ENCODE data around the gene DEPP1. TPM values are rescaled to one million over a fixed set of nuclear protein-coding genes. Genes with fewer than 3 reads are reported as not detected.
"Not testable (repeated sequence)": the region's sequence is repeated elsewhere in the genome, so short reads cannot be mapped to it uniquely, and the experiment has no call there.

The DEPP1 gene
- polyA plus RNA-seq (2013, experiment 1 of 2): 0.10 TPM
- polyA plus RNA-seq (2013, experiment 2 of 2): 0.10 TPM

GRCh38 chr10:44978570-44979280 lies at the start of gene DEPP1:
Gene DEPP1 (minus strand): TSS chr10:44978809. CDS start chr10:44978030, 779 bp downstream.
- H3K4me3 ChIP-seq (ENCODE audit: low read length): no peak within 1 kb of the TSS
- H3K18ac ChIP-seq (ENCODE audit: low read length): peak within 1 kb of the TSS; percentile 47
- no peak within 1 kb of the TSS for H4K8ac ChIP-seq (ENCODE audit: low read depth, low read length)
- DNase-seq: peak; percentile 94
- peak within 1 kb of the TSS; percentile 42 for H3K4ac ChIP-seq (ENCODE audit: low read depth, low read length)
- H3K79me2 ChIP-seq (ENCODE audit: control insufficient read depth, insufficient read depth, low read length): no peaks in the 10 kb centered on the region
- peak within 1 kb of the TSS; percentile 76 for H3K56ac ChIP-seq (ENCODE audit: low read length)
- no peak within 1 kb of the TSS for H4K5ac ChIP-seq (ENCODE audit: low read length)
- H2BK15ac ChIP-seq (replicated peaks; ENCODE audit: low read depth): no peak within 1 kb of the TSS
- peak within 1 kb of the TSS; percentile 14 for H3K9ac ChIP-seq (ENCODE audit: low read length)
- H3K79me1 ChIP-seq (ENCODE audit: low read length): no peaks in the 10 kb centered on the region
- H3K4me1 ChIP-seq (ENCODE audit: control insufficient read depth, low read depth, low read length): peaks cover 12% of the 10 kb centered on the region
- no peak within 1 kb of the TSS for H2BK5ac ChIP-seq (ENCODE audit: low read length)
- H2AK5ac ChIP-seq (ENCODE audit: low read length): peak within 1 kb of the TSS; percentile 33
- H3K4me2 ChIP-seq (ENCODE audit: low read length): no peak within 1 kb of the TSS
- WGBS (ENCODE audit: extremely low coverage, insufficient coverage, low lambda C conversion rate): no CpG with 5 or more reads among the region's 12 CpGs
- H3K23ac ChIP-seq (ENCODE audit: low read length): peak within 1 kb of the TSS; percentile 75
- H2BK120ac ChIP-seq (ENCODE audit: low read depth, low read length): no peak within 1 kb of the TSS
- no peaks in the 10 kb centered on the region for H3K27me3 ChIP-seq (ENCODE audit: insufficient read depth, low read length, poor library complexity)
- H3K36me3 ChIP-seq (ENCODE audit: control insufficient read depth, insufficient read depth, low read length): no peaks in the 10 kb centered on the region
- no peak within 1 kb of the TSS for H3K27ac ChIP-seq (ENCODE audit: low read depth, low read length)

- no CpG with 5 or more reads among the region's 2 CpGs for WGBS (ENCODE audit: extremely low coverage, insufficient coverage, low lambda C conversion rate)
- no peak overlapping the region for H3K27ac ChIP-seq (ENCODE audit: low read depth, low read length)
- no peak overlapping the region for H3K18ac ChIP-seq (ENCODE audit: low read length)
- H3K79me2 ChIP-seq (ENCODE audit: control insufficient read depth, insufficient read depth, low read length): no peaks in the 10 kb centered on the region
- H3K27me3 ChIP-seq (ENCODE audit: insufficient read depth, low read length, poor library complexity): no peaks in the 10 kb centered on the region
- H2BK15ac ChIP-seq (replicated peaks; ENCODE audit: low read depth): no peak overlapping the region
- H3K4me1 ChIP-seq (ENCODE audit: control insufficient read depth, low read depth, low read length): no peaks in the 10 kb centered on the region
- H3K9ac ChIP-seq (ENCODE audit: low read length): no peak overlapping the region
- DNase-seq: no peak
- no peak overlapping the region for H3K4me3 ChIP-seq (ENCODE audit: low read length)
- H3K36me3 ChIP-seq (ENCODE audit: control insufficient read depth, insufficient read depth, low read length): no peaks in the 10 kb centered on the region
- no peak overlapping the region for H2BK120ac ChIP-seq (ENCODE audit: low read depth, low read length)
- no peak overlapping the region for H3K23ac ChIP-seq (ENCODE audit: low read length)
- H2BK5ac ChIP-seq (ENCODE audit: low read length): no peak overlapping the region
- no peaks in the 10 kb centered on the region for H3K79me1 ChIP-seq (ENCODE audit: low read length)
- no peak overlapping the region for H2AK5ac ChIP-seq (ENCODE audit: low read length)
- H3K4ac ChIP-seq (ENCODE audit: low read depth, low read length): no peak overlapping the region
- H4K8ac ChIP-seq (ENCODE audit: low read depth, low read length): no peak overlapping the region
- H3K56ac ChIP-seq (ENCODE audit: low read length): no peak overlapping the region
- no peak overlapping the region for H4K5ac ChIP-seq (ENCODE audit: low read length)
- H3K4me2 ChIP-seq (ENCODE audit: low read length): no peak overlapping the region
These were observed 44.8 kb upstream of the DEPP1 start for GRCh38 chr10:45023426-45023825.

- Histone ChIP-seq H3K9ac (ENCODE audit: low read length) (no peak overlapping the region), H3K79me2 (ENCODE audit: control insufficient read depth, insufficient read depth, low read length) (no peaks in the 10 kb centered on the region), H3K23ac (ENCODE audit: low read length) (no peak overlapping the region), H3K4me2 (ENCODE audit: low read length) (no peak overlapping the region), H3K18ac (ENCODE audit: low read length) (no peak overlapping the region), H3K56ac (ENCODE audit: low read length) (no peak overlapping the region), H2BK5ac (ENCODE audit: low read length) (no peak overlapping the region), H4K5ac (ENCODE audit: low read length) (no peak overlapping the region), H3K36me3 (ENCODE audit: control insufficient read depth, insufficient read depth, low read length) (no peaks in the 10 kb centered on the region), H3K4me3 (ENCODE audit: low read length) (no peak overlapping the region), H2BK15ac (replicated peaks; ENCODE audit: low read depth) (no peak overlapping the region), H3K27me3 (ENCODE audit: insufficient read depth, low read length, poor library complexity) (no peaks in the 10 kb centered on the region), H2AK5ac (ENCODE audit: low read length) (no peak overlapping the region), H3K4me1 (ENCODE audit: control insufficient read depth, low read depth, low read length) (no peaks in the 10 kb centered on the region), H3K27ac (ENCODE audit: low read depth, low read length) (no peak overlapping the region), H3K4ac (ENCODE audit: low read depth, low read length) (no peak overlapping the region), H4K8ac (ENCODE audit: low read depth, low read length) (no peak overlapping the region), H2BK120ac (ENCODE audit: low read depth, low read length) (no peak overlapping the region), H3K79me1 (ENCODE audit: low read length) (no peaks in the 10 kb centered on the region)
- no CpG with 5 or more reads among the region's 2 CpGs for WGBS (ENCODE audit: extremely low coverage, insufficient coverage, low lambda C conversion rate)
- DNase-seq: no peak
These were observed 37.0 kb upstream of the DEPP1 start for GRCh38 chr10:45015590-45015989.

- not testable (repeated sequence) for DNase-seq
- no CpG with 5 or more reads among the region's 10 CpGs for WGBS (ENCODE audit: extremely low coverage, insufficient coverage, low lambda C conversion rate)
These were observed 35.9 kb upstream of the DEPP1 start for GRCh38 chr10:45014557-45014956.

GRCh38 chr10:45008524-45009161 lies 30.0 kb upstream of the DEPP1 start:
- H3K4me1 ChIP-seq (ENCODE audit: control insufficient read depth, low read depth, low read length): no peaks in the 10 kb centered on the region
- peaks cover 2% of the 10 kb centered on the region for H3K79me1 ChIP-seq (ENCODE audit: low read length)
- H3K27ac ChIP-seq (ENCODE audit: low read depth, low read length): no peak overlapping the region
- no peak overlapping the region for H2BK15ac ChIP-seq (replicated peaks; ENCODE audit: low read depth)
- H3K79me2 ChIP-seq (ENCODE audit: control insufficient read depth, insufficient read depth, low read length): peaks cover under 1% of the 10 kb centered on the region
- no peak overlapping the region for H3K4ac ChIP-seq (ENCODE audit: low read depth, low read length)
- H2BK120ac ChIP-seq (ENCODE audit: low read depth, low read length): no peak overlapping the region
- WGBS (ENCODE audit: extremely low coverage, insufficient coverage, low lambda C conversion rate): no CpG with 5 or more reads among the region's 8 CpGs
- no peak overlapping the region for H3K18ac ChIP-seq (ENCODE audit: low read length)
- no peak overlapping the region for H2BK5ac ChIP-seq (ENCODE audit: low read length)
- H4K8ac ChIP-seq (ENCODE audit: low read depth, low read length): no peak overlapping the region
- peak; percentile 90 for DNase-seq
- no peak overlapping the region for H3K4me3 ChIP-seq (ENCODE audit: low read length)
- no peak overlapping the region for H3K9ac ChIP-seq (ENCODE audit: low read length)
- no peak overlapping the region for H3K4me2 ChIP-seq (ENCODE audit: low read length)
- H3K27me3 ChIP-seq (ENCODE audit: insufficient read depth, low read length, poor library complexity): no peaks in the 10 kb centered on the region
- H4K5ac ChIP-seq (ENCODE audit: low read length): no peak overlapping the region
- no peaks in the 10 kb centered on the region for H3K36me3 ChIP-seq (ENCODE audit: control insufficient read depth, insufficient read depth, low read length)
- no peak overlapping the region for H3K56ac ChIP-seq (ENCODE audit: low read length)
- no peak overlapping the region for H2AK5ac ChIP-seq (ENCODE audit: low read length)
- no peak overlapping the region for H3K23ac ChIP-seq (ENCODE audit: low read length)

More at GRCh38 chr10:45014557-45014956, 35.9 kb upstream of the DEPP1 start:
- not testable (repeated sequence) for H2BK120ac ChIP-seq (ENCODE audit: low read depth, low read length); H3K4me2 ChIP-seq (ENCODE audit: low read length); H3K27me3 ChIP-seq (ENCODE audit: insufficient read depth, low read length, poor library complexity); H3K79me1 ChIP-seq (ENCODE audit: low read length); H2BK15ac ChIP-seq (replicated peaks; ENCODE audit: low read depth); H3K36me3 ChIP-seq (ENCODE audit: control insufficient read depth, insufficient read depth, low read length); H3K79me2 ChIP-seq (ENCODE audit: control insufficient read depth, insufficient read depth, low read length); H3K27ac ChIP-seq (ENCODE audit: low read depth, low read length); H3K4me1 ChIP-seq (ENCODE audit: control insufficient read depth, low read depth, low read length); H3K23ac ChIP-seq (ENCODE audit: low read length); H3K18ac ChIP-seq (ENCODE audit: low read length); H3K9ac ChIP-seq (ENCODE audit: low read length); H2BK5ac ChIP-seq (ENCODE audit: low read length); H3K4ac ChIP-seq (ENCODE audit: low read depth, low read length); H4K8ac ChIP-seq (ENCODE audit: low read depth, low read length); H3K4me3 ChIP-seq (ENCODE audit: low read length); H3K56ac ChIP-seq (ENCODE audit: low read length); H2AK5ac ChIP-seq (ENCODE audit: low read length); H4K5ac ChIP-seq (ENCODE audit: low read length)

Data from mesendoderm (in vitro differentiated cells).